Measurements from ENCODE around the gene STOML1.

STOML1 gene

GRCh38 chr15:73991726-73992593 lies at the start of gene STOML1:
Gene STOML1 (minus strand): TSS chr15:73992295. CDS start chr15:73992223, 72 bp downstream.
- DNase-seq = peak; percentile 87

GRCh38 chr15:74041311-74041756 lies 49.2 kb upstream of the STOML1 start:
- DNase-seq = no peak

- DNase-seq = no peak
Measured at GRCh38 chr15:74040109-74040850, 48.2 kb upstream of the STOML1 start.

- DNase-seq = no peak
Measured at GRCh38 chr15:74039656-74040010, 47.5 kb upstream of the STOML1 start.

- DNase-seq = no peak
Measured at GRCh38 chr15:74038707-74039655, 46.9 kb upstream of the STOML1 start.

GRCh38 chr15:74037171-74038117 lies 45.3 kb upstream of the STOML1 start:
- DNase-seq = no peak

GRCh38 chr15:74036271-74037170 lies 44.4 kb upstream of the STOML1 start:
- no peak for DNase-seq

GRCh38 chr15:74035121-74036017 lies 43.3 kb upstream of the STOML1 start:
- no peak for DNase-seq

- no peak for DNase-seq
Measured at GRCh38 chr15:74034206-74034755, 42.2 kb upstream of the STOML1 start.

GRCh38 chr15:74032606-74033561 lies 40.8 kb upstream of the STOML1 start:
- DNase-seq = no peak

- no peak for DNase-seq
Measured at GRCh38 chr15:74032046-74032445, 40.0 kb upstream of the STOML1 start.

- no peak for DNase-seq
Measured at GRCh38 chr15:74028646-74029045, 36.6 kb upstream of the STOML1 start.

GRCh38 chr15:74027688-74028087 lies 35.6 kb upstream of the STOML1 start:
- DNase-seq = no peak

- no peak for DNase-seq
Measured at GRCh38 chr15:74025436-74025835, 33.3 kb upstream of the STOML1 start.

- no peak for DNase-seq
Measured at GRCh38 chr15:74024687-74025086, 32.6 kb upstream of the STOML1 start.

GRCh38 chr15:74022706-74023470 lies 30.8 kb upstream of the STOML1 start:
- DNase-seq = no peak

GRCh38 chr15:74019734-74020133 lies 27.6 kb upstream of the STOML1 start:
- DNase-seq = no peak

All from NCI-H1436 (cell line).